B cell (primary cell): ENCODE results near the gene PADI4. TPM values are rescaled to one million over a fixed set of nuclear protein-coding genes. Genes with fewer than 3 reads are reported as not detected.

ENCODE experiments used
- ATAC-seq: fragments of 200-7000 bp; cut with Tn5 transposase; one replicate; pipeline ENCODE4 v1.10.0; 2021; ENCODE audit warnings: low read depth, mild to moderate bottlenecking, moderate number of reproducible peaks, moderate library complexity
- CTCF ChIA-PET: fragments of 350-600 bp; sonication (Branson Sonifier 250); formaldehyde crosslinking; loops from one replicate; lab custom pipeline; 2021; ENCODE audit warnings: antibody characterized with exemption, inconsistent platforms; lab: Charles Lee
- POLR2A ChIA-PET: fragments of 350-600 bp; sonication (Branson Sonifier 250); formaldehyde crosslinking; loops from one replicate; lab custom pipeline; 2021; ENCODE audit warnings: antibody characterized with exemption; lab: Charles Lee
- DNase-seq: peaks from one replicate; pipeline ENCODE4 v3.0.0; 2013
- H2AFZ ChIP-seq: 2 replicates; pipeline ENCODE4 v1.6.1; 2012; ENCODE audit warnings: mild to moderate bottlenecking, low read depth, low read length; ENCODE audit not compliant: insufficient read depth, poor library complexity, severe bottlenecking
- H3K27ac ChIP-seq, 2 donors: 1 replicate in 1 of 2; 2 replicates in 1 of 2; pipeline ENCODE4 v1.5.1; 2012 to 2013; ENCODE audit warnings: low read length in 2 of 2, mild to moderate bottlenecking in 2 of 2, moderate library complexity in 1 of 2
- H3K27me3 ChIP-seq, 4 experiments: fragments of 200-600 bp in 1 of 4; sonication (generic) in 1 of 4; replicated peaks in 1 of 4; 1 replicate in 2 of 4; 2 replicates in 2 of 4; pipeline versions ENCODE4 v1.6.1 to v1.7.0; 2013 to 2016; ENCODE audit warnings: low read length in 3 of 4, mild to moderate bottlenecking in 2 of 4, mixed read lengths in 1 of 4, moderate library complexity in 1 of 4; ENCODE audit not compliant: insufficient read depth in 4 of 4, control insufficient read depth in 3 of 4; ENCODE audit errors: control extremely low read depth in 1 of 4
- H3K36me3 ChIP-seq, 2 experiments: replicated peaks in 1 of 2; 1 replicate in 1 of 2; 2 replicates in 1 of 2; pipeline versions ENCODE4 v1.6.1 to v1.7.1; 2013; ENCODE audit warnings: low read length in 1 of 2; ENCODE audit not compliant: insufficient read depth in 2 of 2, control insufficient read depth in 1 of 2; ENCODE audit errors: control extremely low read depth in 1 of 2, extremely low read depth in 1 of 2
- H3K4me1 ChIP-seq, 2 donors: fragments of 200-600 bp in 1 of 2; sonication (generic) in 1 of 2; 1 replicate in 1 of 2; 2 replicates in 1 of 2; pipeline versions ENCODE4 v1.5.1 to v1.6.1; 2013 to 2017; ENCODE audit warnings: low read length in 2 of 2; ENCODE audit not compliant: control insufficient read depth in 2 of 2, insufficient read depth in 2 of 2
- H3K4me2 ChIP-seq: replicated peaks from 2 replicates; pipeline ENCODE3; 2012; ENCODE audit warnings: mild to moderate bottlenecking, low read depth, low read length; ENCODE audit not compliant: poor library complexity, severe bottlenecking
- H3K4me3 ChIP-seq, 5 experiments: fragments of 200-600 bp in 1 of 5; sonication (generic) in 1 of 5; 1 replicate in 3 of 5; 2 replicates in 2 of 5; pipeline versions ENCODE4 v1.5.1 to v1.7.0; 2011 to 2016; ENCODE audit warnings: low read length in 4 of 5, mild to moderate bottlenecking in 4 of 5, low read depth in 2 of 5, control low read depth in 1 of 5, moderate library complexity in 1 of 5; ENCODE audit not compliant: insufficient read depth in 1 of 5; ENCODE audit errors: control extremely low read depth in 1 of 5, extremely low read depth in 1 of 5
- H3K79me2 ChIP-seq: fragments of 200-600 bp; sonication (generic); one replicate; pipeline ENCODE4 v1.6.0; 2016; ENCODE audit warnings: low read length; ENCODE audit not compliant: control insufficient read depth, insufficient read depth
- H3K9ac ChIP-seq: fragments of 200-600 bp; sonication (generic); 2 replicates; pipeline ENCODE4 v1.6.1; 2017; ENCODE audit warnings: mild to moderate bottlenecking, low read length, moderate library complexity
- H3K9me3 ChIP-seq, 3 donors: one replicate each; pipeline versions ENCODE4 v1.6.1 to v1.7.1; 2013; ENCODE audit warnings: low read length in 2 of 3; ENCODE audit not compliant: control insufficient read depth in 2 of 3, insufficient read depth in 1 of 3; ENCODE audit errors: control extremely low read depth in 1 of 3
- H4K20me1 ChIP-seq: 2 replicates; pipeline ENCODE4 v1.6.0; 2012; ENCODE audit warnings: mild to moderate bottlenecking, low read length; ENCODE audit not compliant: insufficient read depth, control insufficient read depth, poor library complexity, severe bottlenecking
- H3K27ac Mint-ChIP-seq: one replicate; pipeline ENCODE4 v1.8.0; 2021; ENCODE audit warnings: mixed read lengths
- H3K27me3 Mint-ChIP-seq: one replicate; pipeline ENCODE4 v1.8.0; 2021; ENCODE audit warnings: mixed read lengths
- H3K4me1 Mint-ChIP-seq: one replicate; pipeline ENCODE4 v1.8.0; 2021; ENCODE audit warnings: mixed read lengths
- H3K4me3 Mint-ChIP-seq: one replicate; pipeline ENCODE4 v1.8.0; 2021; ENCODE audit warnings: mixed read lengths
- H3K9me3 Mint-ChIP-seq: one replicate; pipeline ENCODE4 v1.8.0; 2022; ENCODE audit warnings: mixed read lengths; ENCODE audit not compliant: insufficient read depth
- EZH2 ChIP-seq: IDR thresholded peaks from 2 replicates; pipeline ENCODE4 v1.6.1; 2012; ENCODE audit warnings: borderline replicate concordance, low read depth, mild to moderate bottlenecking, moderate library complexity, low read length; ENCODE audit not compliant: insufficient read depth, poor library complexity, severe bottlenecking
- WGBS: methylation state at CpG from one replicate; pipeline ENCODE4 v1.1.5; 2013; ENCODE audit warnings: missing lambda C conversion rate; ENCODE audit not compliant: insufficient coverage; 5-methylcytosine and 5-hydroxymethylcytosine counted together
- intact Hi-C: fragments of 100-400 bp; cut with micrococcal nuclease; formaldehyde crosslinking; loops from one replicate; pipeline ENCODE4 v1.10.0; 2022
- polyA plus RNA-seq: library from polyadenylated mRNA; depleted of rRNA; stranded (reverse); fragments of >200 nt; gene quantifications from 2 replicates; pipeline ENCODE4 v1.2.3, GENCODE V29; 2012
- total RNA-seq, 2 donors: library from RNA; stranded (reverse); fragments of 120-200 nt in 1 of 2; gene quantifications; 1 replicate in 1 of 2; 2 replicates in 1 of 2; pipeline versions ENCODE4 v1.2.3 to v1.2.4, GENCODE V29; 2013 to 2022
- TF ChIP-seq, protein P1 (sequence below): fragments of 200-600 bp; IDR thresholded peaks from one replicate; pipeline ENCODE4 v1.8.0; 2022; ENCODE audit warnings: antibody characterized with exemption, mild to moderate bottlenecking

The PADI4 gene
- total and polyA plus RNA-seq, 2 donors (not counting 1 experiment from before 2014, with no cell fraction given), result 0.44 to 0.85 TPM

DNA sequence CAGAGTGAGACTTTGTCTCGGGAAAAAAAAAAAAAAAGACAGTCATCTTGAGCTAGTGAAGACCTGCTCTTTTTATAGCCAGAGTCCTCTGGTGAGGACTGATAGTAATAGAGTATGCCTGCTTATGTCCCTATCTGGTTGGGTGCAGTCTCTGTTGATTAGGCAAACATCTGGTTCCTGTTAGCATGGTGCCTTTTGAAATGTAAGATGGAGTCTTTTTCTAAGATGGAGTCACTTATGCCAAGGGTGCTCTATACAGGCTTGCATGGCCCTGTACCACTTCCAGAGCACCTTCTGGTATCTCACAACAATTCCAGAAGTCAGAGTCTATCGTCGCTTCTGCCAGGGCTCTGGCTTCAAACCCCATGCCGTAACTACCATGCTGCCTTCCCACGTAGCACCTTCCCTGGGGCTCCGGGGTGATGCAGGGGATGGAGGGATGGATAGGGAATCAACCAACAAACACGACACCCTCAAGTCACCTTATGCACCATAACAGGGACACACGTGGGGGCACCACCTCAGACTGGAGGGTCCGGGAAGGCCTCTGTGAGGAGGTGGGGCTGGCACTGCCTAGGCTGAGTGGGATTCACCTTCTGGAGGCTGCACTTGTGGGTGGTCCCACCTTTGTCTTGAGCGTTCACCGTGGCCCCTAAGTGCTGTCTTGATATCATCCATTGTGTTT is 52.4 kb downstream of the PADI4 start:
- peaks cover 3% of the 10 kb centered on the region for H3K27me3 Mint-ChIP-seq
- DNase-seq (no peak), ATAC-seq (no peak)
- 83% methylated on average over 5 of the region's 11 CpGs for WGBS
- Histone ChIP-seq H3K4me1 (peaks cover 11 to 14% of the 10 kb centered on the region in 2 donors), H3K27ac (no peak overlapping the region), H2AFZ (no peak overlapping the region), H3K9me3 (no peaks in the 10 kb centered on the region), H3K79me2 (no peaks in the 10 kb centered on the region), H3K36me3 (no peaks in the 10 kb centered on the region), H3K27me3 (no peaks in the 10 kb centered on the region), H3K4me2 (no peak overlapping the region), H3K9ac (no peak overlapping the region), H3K4me3 (no peak overlapping the region), H4K20me1 (no peaks in the 10 kb centered on the region)
- H3K4me3 Mint-ChIP-seq, result no peak overlapping the region
- ChIA-PET POLR2A (no interaction called here), CTCF (no interaction called here)
- no peak for TF ChIP-seq EZH2
- TF ChIP-seq, protein P1, sequence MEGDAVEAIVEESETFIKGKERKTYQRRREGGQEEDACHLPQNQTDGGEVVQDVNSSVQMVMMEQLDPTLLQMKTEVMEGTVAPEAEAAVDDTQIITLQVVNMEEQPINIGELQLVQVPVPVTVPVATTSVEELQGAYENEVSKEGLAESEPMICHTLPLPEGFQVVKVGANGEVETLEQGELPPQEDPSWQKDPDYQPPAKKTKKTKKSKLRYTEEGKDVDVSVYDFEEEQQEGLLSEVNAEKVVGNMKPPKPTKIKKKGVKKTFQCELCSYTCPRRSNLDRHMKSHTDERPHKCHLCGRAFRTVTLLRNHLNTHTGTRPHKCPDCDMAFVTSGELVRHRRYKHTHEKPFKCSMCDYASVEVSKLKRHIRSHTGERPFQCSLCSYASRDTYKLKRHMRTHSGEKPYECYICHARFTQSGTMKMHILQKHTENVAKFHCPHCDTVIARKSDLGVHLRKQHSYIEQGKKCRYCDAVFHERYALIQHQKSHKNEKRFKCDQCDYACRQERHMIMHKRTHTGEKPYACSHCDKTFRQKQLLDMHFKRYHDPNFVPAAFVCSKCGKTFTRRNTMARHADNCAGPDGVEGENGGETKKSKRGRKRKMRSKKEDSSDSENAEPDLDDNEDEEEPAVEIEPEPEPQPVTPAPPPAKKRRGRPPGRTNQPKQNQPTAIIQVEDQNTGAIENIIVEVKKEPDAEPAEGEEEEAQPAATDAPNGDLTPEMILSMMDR, result no peak
- intact Hi-C loops, result no loop called here
- H3K9me3 Mint-ChIP-seq, result no peaks in the 10 kb centered on the region
- H3K27ac Mint-ChIP-seq, result no peak overlapping the region
- H3K4me1 Mint-ChIP-seq, result peaks cover 13% of the 10 kb centered on the region

- Histone ChIP-seq H3K79me2 (no peaks in the 10 kb centered on the region), H3K36me3 (no peaks in the 10 kb centered on the region), H3K9ac (no peak overlapping the region), H3K4me1 (peaks cover 0 to 2% of the 10 kb centered on the region in 2 donors), H3K4me3 (no peak overlapping the region), H2AFZ (no peak overlapping the region), H3K27me3 (no peaks in the 10 kb centered on the region), H3K27ac (no peak overlapping the region), H3K4me2 (no peak overlapping the region), H4K20me1 (no peaks in the 10 kb centered on the region), H3K9me3 (no peaks in the 10 kb centered on the region)
- ATAC-seq, result no peak
- H3K4me3 Mint-ChIP-seq, result no peak overlapping the region
- H3K4me1 Mint-ChIP-seq, result peaks cover 2% of the 10 kb centered on the region
- WGBS, result 80% methylated on average over 3 of the region's 4 CpGs
- POLR2A ChIA-PET, result no interaction called here
- no peak overlapping the region for H3K27ac Mint-ChIP-seq
- DNase-seq, result no peak
- no peaks in the 10 kb centered on the region for H3K9me3 Mint-ChIP-seq
- intact Hi-C loops, result no loop called here
- peaks cover 3% of the 10 kb centered on the region for H3K27me3 Mint-ChIP-seq
- TF ChIP-seq, protein P1, result no peak
- TF ChIP-seq EZH2, result no peak
- CTCF ChIA-PET, result no interaction called here
These were observed 53.7 kb downstream of the PADI4 start for GRCh38 chr1:17361687-17362086.
